ENCODE data around the gene SNX8.

DNA sequence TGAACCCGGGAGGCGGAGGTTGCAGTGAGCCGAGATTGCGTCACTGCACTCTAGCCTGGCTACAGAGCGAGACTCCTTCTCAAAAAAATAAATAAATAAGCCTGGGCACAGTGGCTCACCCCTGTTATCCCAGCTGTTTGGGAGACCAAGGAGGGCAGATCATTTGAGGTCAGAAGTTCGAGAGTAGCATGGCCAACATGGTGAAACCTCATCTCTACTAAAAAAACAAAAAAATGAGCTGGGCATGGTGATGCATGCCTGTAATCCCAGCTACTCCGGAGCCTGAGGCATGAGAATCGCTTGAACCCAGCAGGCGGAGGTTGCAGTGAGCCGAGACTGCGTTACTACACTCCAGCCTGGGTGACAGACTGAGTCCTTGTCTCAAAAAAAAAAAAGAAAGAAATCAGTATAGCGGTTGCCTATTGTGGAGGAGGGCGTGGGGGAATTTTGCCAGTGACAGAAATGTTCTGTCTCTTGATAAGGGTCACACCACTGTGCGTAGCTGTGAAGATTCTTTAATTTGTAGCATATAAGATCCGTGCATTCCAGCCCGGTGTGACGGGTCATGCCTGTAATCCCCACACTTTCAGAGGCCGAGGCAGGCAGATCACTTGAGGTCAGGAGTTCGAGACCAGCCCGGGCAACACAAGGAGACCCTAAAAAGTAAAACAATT is 22.5 kb upstream of the SNX8 start:
- TF ChIP-seq POLR2AphosphoS5 (IDR thresholded peaks at IDR 0.05) = no peak
- TF ChIP-seq, protein P1, sequence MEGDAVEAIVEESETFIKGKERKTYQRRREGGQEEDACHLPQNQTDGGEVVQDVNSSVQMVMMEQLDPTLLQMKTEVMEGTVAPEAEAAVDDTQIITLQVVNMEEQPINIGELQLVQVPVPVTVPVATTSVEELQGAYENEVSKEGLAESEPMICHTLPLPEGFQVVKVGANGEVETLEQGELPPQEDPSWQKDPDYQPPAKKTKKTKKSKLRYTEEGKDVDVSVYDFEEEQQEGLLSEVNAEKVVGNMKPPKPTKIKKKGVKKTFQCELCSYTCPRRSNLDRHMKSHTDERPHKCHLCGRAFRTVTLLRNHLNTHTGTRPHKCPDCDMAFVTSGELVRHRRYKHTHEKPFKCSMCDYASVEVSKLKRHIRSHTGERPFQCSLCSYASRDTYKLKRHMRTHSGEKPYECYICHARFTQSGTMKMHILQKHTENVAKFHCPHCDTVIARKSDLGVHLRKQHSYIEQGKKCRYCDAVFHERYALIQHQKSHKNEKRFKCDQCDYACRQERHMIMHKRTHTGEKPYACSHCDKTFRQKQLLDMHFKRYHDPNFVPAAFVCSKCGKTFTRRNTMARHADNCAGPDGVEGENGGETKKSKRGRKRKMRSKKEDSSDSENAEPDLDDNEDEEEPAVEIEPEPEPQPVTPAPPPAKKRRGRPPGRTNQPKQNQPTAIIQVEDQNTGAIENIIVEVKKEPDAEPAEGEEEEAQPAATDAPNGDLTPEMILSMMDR (IDR thresholded peaks at IDR 0.05) = no peak

Measured in prostate gland (tissue), 2 donors.